ENCODE data around the gene HDAC4.

The HDAC4 gene

GRCh38 chr2:239224199-239224570 lies 176.6 kb downstream of the HDAC4 start:
- H3K4me3 ChIP-seq (ENCODE audit: low read depth, low read length), result no peak overlapping the region
- TF ChIP-seq, protein P1, sequence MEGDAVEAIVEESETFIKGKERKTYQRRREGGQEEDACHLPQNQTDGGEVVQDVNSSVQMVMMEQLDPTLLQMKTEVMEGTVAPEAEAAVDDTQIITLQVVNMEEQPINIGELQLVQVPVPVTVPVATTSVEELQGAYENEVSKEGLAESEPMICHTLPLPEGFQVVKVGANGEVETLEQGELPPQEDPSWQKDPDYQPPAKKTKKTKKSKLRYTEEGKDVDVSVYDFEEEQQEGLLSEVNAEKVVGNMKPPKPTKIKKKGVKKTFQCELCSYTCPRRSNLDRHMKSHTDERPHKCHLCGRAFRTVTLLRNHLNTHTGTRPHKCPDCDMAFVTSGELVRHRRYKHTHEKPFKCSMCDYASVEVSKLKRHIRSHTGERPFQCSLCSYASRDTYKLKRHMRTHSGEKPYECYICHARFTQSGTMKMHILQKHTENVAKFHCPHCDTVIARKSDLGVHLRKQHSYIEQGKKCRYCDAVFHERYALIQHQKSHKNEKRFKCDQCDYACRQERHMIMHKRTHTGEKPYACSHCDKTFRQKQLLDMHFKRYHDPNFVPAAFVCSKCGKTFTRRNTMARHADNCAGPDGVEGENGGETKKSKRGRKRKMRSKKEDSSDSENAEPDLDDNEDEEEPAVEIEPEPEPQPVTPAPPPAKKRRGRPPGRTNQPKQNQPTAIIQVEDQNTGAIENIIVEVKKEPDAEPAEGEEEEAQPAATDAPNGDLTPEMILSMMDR (conservative IDR thresholded peaks at IDR 0.05; ENCODE audit: low read depth, low read length), result no peak
- no peak for DNase-seq (ENCODE audit: low read depth)

- DNase-seq (ENCODE audit: low read depth), result no peak
- no peak overlapping the region for H3K4me3 ChIP-seq (ENCODE audit: low read depth, low read length)
- TF ChIP-seq, protein P1 (conservative IDR thresholded peaks at IDR 0.05; ENCODE audit: low read depth, low read length), result no peak
Observed at GRCh38 chr2:239223310-239224198, 177.3 kb downstream of the HDAC4 start.

DNA sequence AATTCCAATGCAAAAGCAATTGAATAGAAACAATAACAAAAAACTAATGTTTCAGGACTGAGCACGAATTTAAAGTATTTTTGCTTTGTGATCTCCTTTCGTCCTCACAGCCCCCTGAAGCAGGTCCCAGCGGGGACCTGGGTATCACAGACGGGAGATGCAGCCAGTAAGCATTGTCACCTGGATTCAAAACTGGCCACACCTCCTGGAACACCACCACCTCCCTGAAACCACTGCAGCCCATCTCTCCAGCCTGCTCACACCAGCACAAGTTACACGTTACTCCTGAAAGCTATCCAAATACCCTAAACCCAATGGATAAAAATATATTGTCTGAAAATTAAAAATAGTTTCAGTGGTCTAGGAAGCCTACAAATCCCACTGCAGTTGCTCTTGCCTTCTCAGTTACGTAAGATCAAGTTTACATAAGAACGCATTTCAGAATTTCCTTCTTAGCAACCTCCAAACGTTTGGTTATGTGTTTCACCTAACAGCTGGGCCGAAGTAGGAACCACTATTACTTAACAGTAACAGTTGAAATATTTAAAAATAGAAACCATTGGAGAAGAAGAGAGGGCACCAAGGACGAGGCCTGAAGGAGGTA lies 178.0 kb downstream of the HDAC4 start:
- peak; percentile 64 for DNase-seq (ENCODE audit: low read depth)
- TF ChIP-seq, protein P1 (conservative IDR thresholded peaks at IDR 0.05; ENCODE audit: low read depth, low read length), result no peak
- H3K4me3 ChIP-seq (ENCODE audit: low read depth, low read length), result no peak overlapping the region

- TF ChIP-seq, protein P1 (conservative IDR thresholded peaks at IDR 0.05; ENCODE audit: low read depth, low read length), result no peak
- DNase-seq (ENCODE audit: low read depth), result peak; percentile 75
- H3K4me3 ChIP-seq (ENCODE audit: low read depth, low read length), result no peak overlapping the region
Observed at GRCh38 chr2:239222312-239222660, 178.5 kb downstream of the HDAC4 start.

DNA sequence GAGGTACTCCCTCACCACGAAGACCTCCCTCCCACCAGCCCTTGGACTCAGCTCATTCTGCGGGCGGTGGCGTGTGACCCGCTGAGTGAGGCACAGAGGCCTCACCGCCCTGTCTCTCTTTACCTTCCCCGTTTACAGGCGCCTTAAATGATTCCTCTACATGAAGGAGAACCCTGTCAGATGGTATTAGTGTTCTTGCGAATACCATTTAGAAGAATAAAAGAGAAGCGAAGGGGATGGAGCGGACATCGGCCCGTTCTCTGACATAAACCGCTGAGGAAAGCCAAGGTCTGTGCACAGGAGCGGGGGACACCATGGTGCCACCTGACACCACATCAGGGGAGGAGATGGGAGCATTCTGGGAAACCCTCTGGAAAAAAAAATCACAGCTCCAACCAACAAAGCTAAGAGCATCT lies 179.8 kb downstream of the HDAC4 start:
- TF ChIP-seq, protein P1 (conservative IDR thresholded peaks at IDR 0.05; ENCODE audit: low read depth, low read length), result no peak
- no peak for DNase-seq (ENCODE audit: low read depth)
- H3K4me3 ChIP-seq (ENCODE audit: low read depth, low read length), result no peak overlapping the region

- TF ChIP-seq, protein P1 (conservative IDR thresholded peaks at IDR 0.05; ENCODE audit: low read depth, low read length), result no peak
- H3K4me3 ChIP-seq (ENCODE audit: low read depth, low read length), result no peak overlapping the region
- no peak for DNase-seq (ENCODE audit: low read depth)
Observed at GRCh38 chr2:239220341-239220740, 180.5 kb downstream of the HDAC4 start.

All from choroid plexus epithelial cell (primary cell).